K562 (cell line): Measurements from ENCODE around the gene KCNJ8. TPM values are rescaled to one million over a fixed set of nuclear protein-coding genes. Genes with fewer than 3 reads are reported as not detected.

Source experiments
- ATAC-seq: fragments of 200-7000 bp; cut with Tn5 transposase; 3 replicates; pipeline ENCODE4 v1.9.1; 2020; ENCODE audit warnings: moderate library complexity
- BruUV-seq: library from RNA; stranded (reverse); fragments of 400-500 nt; replicated peaks from 2 replicates; lab custom pipeline; 2021; lab: Mats Ljungman, UMichigan
- CTCF ChIA-PET: fragments of 300-600 bp; formaldehyde crosslinking; extraction: SDS; loops from one replicate; lab custom pipeline; 2021; ENCODE audit warnings: low intra/inter-chr PET ratio; lab: Yijun Ruan, JAX
- POLR2A ChIA-PET: fragments of 300-600, 350-650 bp; sonication (Branson Sonifier 250); formaldehyde crosslinking; extraction: SDS; loops from one replicate; lab custom pipeline; 2021; ENCODE audit warnings: antibody characterized with exemption, inconsistent platforms; lab: Yijun Ruan, JAX
- DNase-seq, 4 experiments: peaks; one replicate each; pipeline versions ENCODE4 v3.0.0 to v3.0.0-alpha.2; 2011 to 2018; ENCODE audit warnings: low spot score in 3 of 4, mixed read lengths in 3 of 4; ENCODE audit errors: extremely low read depth in 1 of 4
- FAIRE-seq: peaks from 2 replicates; lab custom pipeline; 2011; peaks lifted over from hg19 to GRCh38; lab: Jason Lieb, UNC
- H2AFZ ChIP-seq: 2 replicates; pipeline ENCODE4 v1.6.0; 2011; ENCODE audit warnings: low read depth, low read length, control low read depth, inconsistent platforms
- H3K27ac ChIP-seq: fragments of 200-600 bp; 3 replicates; pipeline ENCODE4 v1.8.0; 2011; ENCODE audit warnings: low read depth, mild to moderate bottlenecking, control low read depth, inconsistent platforms, low read length, moderate library complexity, mixed read lengths; ENCODE audit errors: extremely low read depth
- H3K27me3 ChIP-seq, 2 experiments: fragments of 300-600 bp in 1 of 2; 2 replicates in 1 of 2; 3 replicates in 1 of 2; pipeline versions ENCODE4 v1.6.0 to v1.8.0; 2011; ENCODE audit warnings: inconsistent platforms in 2 of 2, low read length in 2 of 2, mild to moderate bottlenecking in 1 of 2, mixed read lengths in 1 of 2, moderate library complexity in 1 of 2; ENCODE audit not compliant: control insufficient read depth in 2 of 2, insufficient read depth in 2 of 2
- H3K36me3 ChIP-seq: fragments of 300-600 bp; 3 replicates; pipeline ENCODE4 v1.8.0; 2011; ENCODE audit warnings: mild to moderate bottlenecking, low read length, inconsistent platforms; ENCODE audit not compliant: control insufficient read depth, insufficient read depth
- H3K4me1 ChIP-seq, 2 experiments: fragments of 200-600 bp in 1 of 2; replicated peaks in 1 of 2; 2 replicates in 1 of 2; 3 replicates in 1 of 2; pipeline versions ENCODE4 v1.5.1 to v1.8.0; 2011; ENCODE audit warnings: inconsistent platforms in 2 of 2, low read length in 2 of 2, mild to moderate bottlenecking in 1 of 2, mixed read lengths in 1 of 2, moderate library complexity in 1 of 2; ENCODE audit not compliant: control insufficient read depth in 2 of 2, insufficient read depth in 2 of 2
- H3K4me2 ChIP-seq: 2 replicates; pipeline ENCODE4 v1.6.1; 2011; ENCODE audit warnings: low read length, control low read depth, inconsistent platforms, mixed read lengths; ENCODE audit not compliant: insufficient read depth
- H3K4me3 ChIP-seq: fragments of 200-600 bp; sonication (generic), shearing (Covaris generic); 2 replicates; pipeline ENCODE4 v1.5.1; 2016; ENCODE audit warnings: control low read depth, inconsistent platforms
- H3K79me2 ChIP-seq: fragments of 200-600 bp; 3 replicates; pipeline ENCODE4 v1.8.0; 2011; ENCODE audit warnings: low read length, inconsistent platforms; ENCODE audit not compliant: control insufficient read depth, insufficient read depth
- H3K9ac ChIP-seq, 2 experiments: 2 replicates each; pipeline versions ENCODE4 v1.6.0 to v1.6.1; 2011; ENCODE audit warnings: low read depth in 2 of 2, low read length in 2 of 2, control low read depth in 1 of 2, inconsistent platforms in 1 of 2, mild to moderate bottlenecking in 1 of 2, mixed read lengths in 1 of 2; ENCODE audit not compliant: insufficient read depth in 1 of 2
- H3K9me1 ChIP-seq: one replicate; pipeline ENCODE4 v1.6.0; 2011; ENCODE audit warnings: inconsistent platforms, mild to moderate bottlenecking, low read length, moderate library complexity; ENCODE audit not compliant: control insufficient read depth, insufficient read depth
- H3K9me3 ChIP-seq: replicated peaks from 2 replicates; pipeline ENCODE4 v1.5.1; 2011; ENCODE audit warnings: low read depth, low read length, inconsistent platforms; ENCODE audit not compliant: control insufficient read depth, insufficient read depth
- H4K20me1 ChIP-seq: replicated peaks from 2 replicates; pipeline ENCODE4 v1.6.1; 2011; ENCODE audit warnings: low read length, inconsistent platforms, mixed read lengths; ENCODE audit not compliant: control insufficient read depth, insufficient read depth
- STAT5A ChIP-seq: IDR thresholded peaks from 2 replicates; pipeline ENCODE4 v1.6.1; 2012; ENCODE audit warnings: low read length, inconsistent platforms, borderline replicate concordance
- TCFL5 ChIP-seq: fragments of 250-450 bp; sonication (Bioruptor Pico); conservative IDR thresholded peaks from 2 replicates; pipeline ENCODE4 v1.6.1; 2021; ENCODE audit warnings: mild to moderate bottlenecking, moderate library complexity, matching md5 sums
- ZFX ChIP-seq: sonication (generic); formaldehyde crosslinking; IDR thresholded peaks from 2 replicates; pipeline ENCODE4 v1.8.0; 2022; ENCODE audit warnings: mild to moderate bottlenecking, missing genetic modification reagents, moderate library complexity
- ZNF316 ChIP-seq: fragments of 450-650 bp; IDR thresholded peaks from 2 replicates; pipeline ENCODE4 v1.6.1; 2016
- WGBS: fragments of 100-300 bp; shearing (Covaris generic); methylation state at CpG from one replicate; pipeline ENCODE4 v1.1.6; 2016; ENCODE audit warnings: low coverage, mixed read lengths; ENCODE audit not compliant: insufficient coverage; ENCODE audit errors: missing lambda C conversion rate; 5-methylcytosine and 5-hydroxymethylcytosine counted together
- in situ Hi-C: fragments of 300-500 bp; cut with MboI; formaldehyde crosslinking; loops from 4 replicates; pipeline ENCODE4 v1.15.0; 2018; ENCODE audit warnings: inconsistent platforms, mixed read lengths
- intact Hi-C: fragments of 100-400 bp; cut with micrococcal nuclease; formaldehyde crosslinking; loops from 2 replicates; pipeline ENCODE4 v1.14.2; 2022
- polyA plus RNA-seq, 8 experiments: library from polyadenylated mRNA; depleted of rRNA in 4 of 8; stranded (reverse) in 5 of 8; unstranded in 3 of 8; fragments of >200 nt; fragmentation: Nextera tagmentation in 2 of 8; fragmentation: Illumina TruSeq in 1 of 8; extraction: Ambion mirVana in 2 of 8; extraction: Trizol in 1 of 8; gene quantifications; 2 replicates each; pipeline versions ENCODE4 v1.2.1 to v1.2.3, GENCODE V29; 2011 to 2014; ENCODE audit warnings: inconsistent platforms in 1 of 8, missing spikeins in 1 of 8
- total RNA-seq, 7 experiments: library from RNA; depleted of rRNA in 6 of 7; stranded (reverse); fragments of >200 nt in 6 of 7; fragmentation: Illumina TruSeq in 2 of 7; extraction: Trizol in 2 of 7; gene quantifications; 2 replicates each; pipeline versions ENCODE4 v1.2.1 to v1.2.3, GENCODE V29; 2011 to 2021; ENCODE audit warnings: low replicate concordance in 1 of 7
- TF ChIP-seq, protein P1 (sequence below): sonication (generic); formaldehyde crosslinking; IDR thresholded peaks from 2 replicates; pipeline ENCODE4 v1.4.0; 2020; ENCODE audit warnings: mild to moderate bottlenecking, missing genetic modification reagents

KCNJ8 gene
- total and polyA plus RNA-seq, 9 of the 15 experiments (the other 6 are each of a cell fraction or from before 2014, with no cell fraction given) = 0.28 to 3.6 (median 1.1) TPM

- TF ChIP-seq, protein P1, sequence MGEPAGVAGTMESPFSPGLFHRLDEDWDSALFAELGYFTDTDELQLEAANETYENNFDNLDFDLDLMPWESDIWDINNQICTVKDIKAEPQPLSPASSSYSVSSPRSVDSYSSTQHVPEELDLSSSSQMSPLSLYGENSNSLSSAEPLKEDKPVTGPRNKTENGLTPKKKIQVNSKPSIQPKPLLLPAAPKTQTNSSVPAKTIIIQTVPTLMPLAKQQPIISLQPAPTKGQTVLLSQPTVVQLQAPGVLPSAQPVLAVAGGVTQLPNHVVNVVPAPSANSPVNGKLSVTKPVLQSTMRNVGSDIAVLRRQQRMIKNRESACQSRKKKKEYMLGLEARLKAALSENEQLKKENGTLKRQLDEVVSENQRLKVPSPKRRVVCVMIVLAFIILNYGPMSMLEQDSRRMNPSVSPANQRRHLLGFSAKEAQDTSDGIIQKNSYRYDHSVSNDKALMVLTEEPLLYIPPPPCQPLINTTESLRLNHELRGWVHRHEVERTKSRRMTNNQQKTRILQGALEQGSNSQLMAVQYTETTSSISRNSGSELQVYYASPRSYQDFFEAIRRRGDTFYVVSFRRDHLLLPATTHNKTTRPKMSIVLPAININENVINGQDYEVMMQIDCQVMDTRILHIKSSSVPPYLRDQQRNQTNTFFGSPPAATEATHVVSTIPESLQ (CRISPR knock-in tag) = no peak
- TF ChIP-seq ZFX (CRISPR knock-in tag) = no peak
Observed at GRCh38 chr12:21819236-21819635, 44.7 kb upstream of the KCNJ8 start (continued).

GRCh38 chr12:21818627-21819026, 44.1 kb upstream of the KCNJ8 start:
- H3K4me2 ChIP-seq = no peak overlapping the region
- H3K9me1 ChIP-seq = no peaks in the 10 kb centered on the region
- H3K4me3 ChIP-seq = no peak overlapping the region
- no TSS peak for BruUV-seq
- H4K20me1 ChIP-seq = no peaks in the 10 kb centered on the region
- H3K9me3 ChIP-seq = no peaks in the 10 kb centered on the region
- H3K4me1 ChIP-seq = no peaks in the 10 kb centered on the region
- DNase-seq = no peak
- no peaks in the 10 kb centered on the region for H3K36me3 ChIP-seq
- ChIA-PET POLR2A (no interaction called here), CTCF (no interaction called here)
- intact Hi-C loops = no loop called here
- no peak overlapping the region for H3K27ac ChIP-seq
- no peak overlapping the region for H2AFZ ChIP-seq
- no peaks in the 10 kb centered on the region for H3K27me3 ChIP-seq
- no peak for ATAC-seq
- H3K9ac ChIP-seq = no peak overlapping the region
- 0% methylated on average over 1 of the region's 2 CpGs for WGBS
- no peak for FAIRE-seq
- no peaks in the 10 kb centered on the region for H3K79me2 ChIP-seq
- no peak for TF ChIP-seq ZNF316
- TF ChIP-seq TCFL5 (CRISPR knock-in tag) = no peak
- no peak for TF ChIP-seq STAT5A
- TF ChIP-seq, all 486 proteins: peak for 0
- in situ Hi-C loops = no loop called here
